GM23338 (cell line): Measurements from ENCODE around the gene TSPO2. TPM values are rescaled to one million over a fixed set of nuclear protein-coding genes. Genes with fewer than 3 reads are reported as not detected.

Source experiments
- ATAC-seq: fragments of 200-7000 bp; cut with Tn5 transposase; 3 replicates; pipeline ENCODE4 v1.9.1; 2020
- DNase-seq: peaks from one replicate; pipeline ENCODE4 v3.0.0-alpha.2; 2015; ENCODE audit warnings: low spot score
- H2AFZ ChIP-seq: fragments of 200-600 bp; sonication (generic); 2 replicates; pipeline ENCODE4 v1.8.0; 2016; ENCODE audit warnings: antibody characterized with exemption, mild to moderate bottlenecking, moderate library complexity
- H3F3A ChIP-seq: fragments of 200-600 bp; sonication (generic); replicated peaks from 2 replicates; pipeline ENCODE4 v1.8.0; 2017; ENCODE audit warnings: antibody characterized with exemption, mixed run types, low read depth
- H3K27ac ChIP-seq: fragments of 200-600 bp; sonication (generic); 2 replicates; pipeline ENCODE4 v1.6.1; 2016; ENCODE audit warnings: low read depth
- H3K27me3 ChIP-seq: fragments of 200-600 bp; sonication (generic); 2 replicates; pipeline ENCODE4 v1.8.0; 2016; ENCODE audit warnings: mild to moderate bottlenecking, mixed run types, moderate library complexity; ENCODE audit not compliant: insufficient read depth
- H3K36me3 ChIP-seq: fragments of 200-600 bp; sonication (generic); 2 replicates; pipeline ENCODE4 v1.8.0; 2016; ENCODE audit warnings: mild to moderate bottlenecking; ENCODE audit not compliant: insufficient read depth
- H3K4me1 ChIP-seq: fragments of 200-600 bp; sonication (generic); 2 replicates; pipeline ENCODE4 v1.8.0; 2016; ENCODE audit warnings: mild to moderate bottlenecking, moderate library complexity; ENCODE audit not compliant: insufficient read depth
- H3K4me2 ChIP-seq: fragments of 200-600 bp; sonication (generic); 2 replicates; pipeline ENCODE4 v1.7.1; 2017; ENCODE audit warnings: mixed run types
- H3K4me3 ChIP-seq: fragments of 200-600 bp; sonication (generic); 2 replicates; pipeline ENCODE4 v1.6.1; 2016; ENCODE audit warnings: mixed run types
- H3K79me2 ChIP-seq: fragments of 200-600 bp; sonication (generic); replicated peaks from 2 replicates; pipeline ENCODE4 v1.8.0; 2017; ENCODE audit warnings: mild to moderate bottlenecking; ENCODE audit not compliant: insufficient read depth
- H3K9me2 ChIP-seq: fragments of 200-600 bp; sonication (generic); 2 replicates; pipeline ENCODE4 v1.8.0; 2017; ENCODE audit not compliant: insufficient read depth
- H4K20me1 ChIP-seq: fragments of 200-600 bp; sonication (generic); replicated peaks from 2 replicates; pipeline ENCODE4 v1.8.0; 2017; ENCODE audit warnings: mild to moderate bottlenecking; ENCODE audit not compliant: insufficient read depth
- H3K27ac Mint-ChIP-seq: 2 replicates; pipeline ENCODE4 v1.8.0; 2020; ENCODE audit warnings: inconsistent platforms, mild to moderate bottlenecking, moderate library complexity, mixed read lengths
- H3K27me3 Mint-ChIP-seq: 3 replicates; pipeline ENCODE4 v1.8.0; 2022; ENCODE audit warnings: low read depth, mild to moderate bottlenecking, moderate library complexity, mixed read lengths, inconsistent platforms; ENCODE audit not compliant: insufficient read depth, poor library complexity
- H3K36me3 Mint-ChIP-seq: 3 replicates; pipeline ENCODE4 v1.8.0; 2021; ENCODE audit warnings: low read depth, mild to moderate bottlenecking, inconsistent platforms, moderate library complexity, mixed read lengths
- H3K4me1 Mint-ChIP-seq: 3 replicates; pipeline ENCODE4 v1.8.0; 2020; ENCODE audit warnings: mild to moderate bottlenecking, inconsistent platforms, mixed read lengths
- H3K4me3 Mint-ChIP-seq: 3 replicates; pipeline ENCODE4 v1.8.0; 2021; ENCODE audit warnings: moderate library complexity, mild to moderate bottlenecking, inconsistent platforms, mixed read lengths
- H3K9me3 Mint-ChIP-seq: 3 replicates; pipeline ENCODE4 v1.8.0; 2020; ENCODE audit warnings: moderate library complexity, mild to moderate bottlenecking, inconsistent platforms, mixed read lengths
- CREB1 ChIP-seq: fragments of 250-450 bp; sonication (Bioruptor Pico); IDR thresholded peaks from 2 replicates; pipeline ENCODE4 v1.5.0; 2020; ENCODE audit warnings: low read depth, mild to moderate bottlenecking, moderate library complexity
- CTCF ChIP-seq, 2 experiments: fragments of 200-600 bp in 1 of 2; sonication (generic) in 1 of 2; conservative IDR thresholded peaks; 2 replicates each; pipeline versions ENCODE4 v1.5.1 to v1.6.1; 2016 to 2017; ENCODE audit warnings: antibody characterized with exemption in 2 of 2, low read depth in 2 of 2, mild to moderate bottlenecking in 2 of 2, moderate library complexity in 1 of 2
- ETS1 ChIP-seq: IDR thresholded peaks from 2 replicates; pipeline ENCODE4 v1.6.1; 2016; ENCODE audit warnings: antibody characterized with exemption
- EZH2 ChIP-seq: fragments of 200-600 bp; sonication (generic); IDR thresholded peaks from one replicate; pipeline ENCODE4 v1.8.0; 2017; ENCODE audit warnings: antibody characterized with exemption, mild to moderate bottlenecking, low read depth; ENCODE audit not compliant: unreplicated experiment
- EZH2phosphoT487 ChIP-seq: fragments of 200-600 bp; sonication (generic); IDR thresholded peaks from one replicate; pipeline ENCODE4 v1.8.1; 2018; ENCODE audit warnings: antibody characterized with exemption; ENCODE audit not compliant: unreplicated experiment
- JUNB ChIP-seq: IDR thresholded peaks from one replicate; pipeline ENCODE4 v1.6.1; 2016; ENCODE audit warnings: antibody characterized with exemption; ENCODE audit not compliant: unreplicated experiment
- NANOG ChIP-seq: IDR thresholded peaks from 2 replicates; pipeline ENCODE4 v1.6.1; 2016; ENCODE audit warnings: antibody characterized with exemption, borderline replicate concordance
- POLR2AphosphoS5 ChIP-seq: IDR thresholded peaks from 2 replicates; pipeline ENCODE4 v1.6.1; 2016; ENCODE audit warnings: antibody characterized with exemption, low read depth
- REST ChIP-seq: IDR thresholded peaks from one replicate; pipeline ENCODE4 v1.6.1; 2018; ENCODE audit warnings: antibody characterized with exemption; ENCODE audit not compliant: unreplicated experiment
- STAT1 ChIP-seq: IDR thresholded peaks from one replicate; pipeline ENCODE4 v1.6.1; 2016; ENCODE audit warnings: antibody characterized with exemption; ENCODE audit not compliant: unreplicated experiment
- ZNF114 ChIP-seq: fragments of 250-450 bp; sonication (Bioruptor Pico); IDR thresholded peaks from 2 replicates; pipeline ENCODE4 v1.5.0; 2020; ENCODE audit warnings: mild to moderate bottlenecking, moderate library complexity
- ZNF331 ChIP-seq: fragments of 250-450 bp; sonication (Bioruptor Pico); IDR thresholded peaks from 2 replicates; pipeline ENCODE4 v1.5.0; 2020; ENCODE audit warnings: low read depth, mild to moderate bottlenecking, moderate library complexity
- ZNF462 ChIP-seq: fragments of 250-450 bp; sonication (Bioruptor Pico); IDR thresholded peaks from 2 replicates; pipeline ENCODE4 v1.5.0; 2020; ENCODE audit warnings: mild to moderate bottlenecking, moderate library complexity
- polyA plus RNA-seq: library from polyadenylated mRNA; unstranded; fragments of >200 nt; fragmentation: Nextera tagmentation; extraction: Ambion mirVana; gene quantifications from 2 replicates; pipeline ENCODE4 v1.2.1, GENCODE V29; 2016
- total RNA-seq: library from RNA; depleted of rRNA; stranded (reverse); fragments of >200 nt; shearing (Covaris generic); gene quantifications from 2 replicates; pipeline ENCODE4 v1.2.3, GENCODE V29; 2014

The TSPO2 gene
- total and polyA plus RNA-seq, 2 experiments from 2014 or later: 0.31 TPM; not detected in 1

GRCh38 chr6:41061196-41061726 lies 19.0 kb downstream of the TSPO2 start:
- no peaks in the 10 kb centered on the region for H3F3A ChIP-seq
- H3K36me3 Mint-ChIP-seq: peaks cover 20% of the 10 kb centered on the region; the same call in 2 of the 3 replicates
- no peaks in the 10 kb centered on the region for H3K27me3 ChIP-seq
- no peak overlapping the region for H3K4me3 Mint-ChIP-seq
- no peak overlapping the region for H3K27ac ChIP-seq
- no peaks in the 10 kb centered on the region; the same call in 1 of the 2 replicates for H3K9me2 ChIP-seq
- H3K4me1 ChIP-seq: no peaks in the 10 kb centered on the region
- no peaks in the 10 kb centered on the region for H3K27me3 Mint-ChIP-seq
- H3K4me1 Mint-ChIP-seq: peaks cover 12% of the 10 kb centered on the region
- ATAC-seq: no peak
- TF ChIP-seq EZH2 (no peak), ZNF331 (CRISPR knock-in tag) (no peak), ZNF462 (CRISPR knock-in tag) (no peak), REST (no peak), ETS1 (no peak), JUNB (no peak), POLR2AphosphoS5 (no peak), STAT1 (no peak), ZNF114 (CRISPR knock-in tag) (no peak), EZH2phosphoT487 (no peak), CREB1 (no peak), NANOG (no peak), CTCF (conservative IDR thresholded peaks at IDR 0.05; ENCODE audit: low read depth in 2 of 2) (no peak)
- peaks cover 11% of the 10 kb centered on the region; the same call in 1 of the 2 replicates for H3K36me3 ChIP-seq
- H3K27ac Mint-ChIP-seq: no peak overlapping the region
- no peaks in the 10 kb centered on the region for H3K79me2 ChIP-seq
- no peak overlapping the region for H3K4me3 ChIP-seq
- no peak overlapping the region for H2AFZ ChIP-seq
- H4K20me1 ChIP-seq: no peaks in the 10 kb centered on the region
- no peak overlapping the region for H3K4me2 ChIP-seq
- no peaks in the 10 kb centered on the region for H3K9me3 Mint-ChIP-seq
- no peak for DNase-seq
